ENCODE results near the gene CASQ1.

Gene CASQ1

DNA sequence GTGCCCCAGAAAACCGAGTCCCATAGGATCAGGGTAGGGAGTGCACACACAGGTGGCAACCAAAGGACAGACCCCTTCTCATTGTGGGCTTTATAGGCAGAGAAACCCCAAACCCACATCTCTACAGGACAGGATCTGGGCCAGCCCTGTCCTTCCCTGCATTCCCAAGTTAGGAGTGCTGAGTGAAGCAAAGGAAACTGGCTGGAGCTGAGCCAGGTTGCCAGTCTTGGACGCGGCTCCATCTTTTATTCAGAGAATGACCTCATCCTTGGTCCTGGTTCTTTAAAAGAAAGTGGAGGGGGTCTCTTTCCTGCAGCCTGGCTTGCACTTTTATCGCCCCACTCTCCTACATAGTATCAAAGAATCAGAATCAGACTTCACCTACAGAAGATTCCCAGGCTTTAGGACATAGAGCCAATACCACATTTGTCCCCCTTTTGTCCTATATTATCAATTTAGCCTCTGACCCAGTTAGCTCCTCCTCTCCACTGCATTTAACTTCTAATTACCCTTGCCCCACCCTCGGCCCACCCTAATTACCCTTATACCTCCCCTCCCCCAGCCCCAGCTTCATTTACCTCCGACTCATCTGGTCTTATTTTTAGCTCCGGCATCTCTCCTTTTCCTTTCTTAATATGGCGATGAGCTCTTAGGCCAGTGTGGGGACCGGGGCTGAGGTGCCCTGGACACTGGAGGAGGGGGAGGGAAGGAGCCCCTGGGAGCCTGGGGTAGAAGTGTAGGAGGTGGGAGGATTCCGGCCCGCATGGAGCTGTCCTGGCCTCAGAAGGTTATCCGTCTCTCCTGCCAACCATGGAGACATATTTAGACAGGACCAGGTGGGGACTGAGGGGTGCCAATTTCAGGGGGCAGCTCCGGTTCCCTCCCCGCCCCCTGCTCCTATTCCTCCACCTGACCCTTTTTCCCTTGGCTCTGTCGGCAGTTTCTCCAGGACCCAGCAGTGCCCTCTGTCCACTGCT, at the start of gene CASQ1:
Gene CASQ1, plus strand, starts transcription at position 927 of the 977 bp plus-strand sequence. CDS start 177 bp downstream, outside the sequence.
- no peak for DNase-seq

DNA sequence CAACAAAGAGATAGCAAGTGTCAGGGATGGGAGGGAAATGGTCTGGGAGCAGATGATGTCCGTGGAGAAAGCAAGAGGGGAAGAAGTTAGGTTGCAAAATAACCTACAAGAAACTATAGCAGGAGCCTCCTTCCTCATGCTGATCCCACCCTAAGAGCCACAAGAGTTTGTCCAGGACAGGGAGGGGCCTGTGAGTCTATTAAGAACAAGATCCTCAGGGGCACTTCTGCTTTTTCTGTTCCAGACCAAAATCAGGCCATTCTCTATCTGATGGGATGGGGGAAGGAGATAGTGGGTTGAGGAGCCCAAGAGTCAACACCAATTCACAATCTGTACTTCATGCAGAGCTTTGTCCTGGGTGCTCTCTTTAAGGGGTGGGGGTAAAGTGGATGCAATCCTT, 46.7 kb upstream of the CASQ1 start:
- no peak for DNase-seq

DNA sequence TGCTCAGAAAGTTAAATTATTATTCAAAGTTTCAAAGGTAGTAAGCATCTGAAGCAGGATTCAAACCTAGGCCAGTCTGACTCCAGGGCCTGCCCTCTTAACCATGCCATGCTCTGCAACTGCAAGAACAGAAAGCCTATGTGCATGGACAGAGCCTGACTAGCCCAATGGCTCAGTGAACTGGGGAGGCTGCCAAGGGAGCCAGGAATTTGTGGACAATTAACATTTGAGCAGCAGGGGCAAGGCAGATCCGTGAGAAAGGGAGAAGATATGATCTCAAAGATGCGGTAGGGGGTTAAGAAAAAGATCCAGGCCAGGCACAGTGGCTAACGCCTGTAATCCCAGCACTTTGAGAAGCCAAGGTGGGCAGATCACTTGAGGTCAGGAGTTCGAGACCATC, 45.5 kb upstream of the CASQ1 start:
- DNase-seq: no peak

- no peak for DNase-seq
Observed at GRCh38 chr1:160146107-160146506, 44.3 kb upstream of the CASQ1 start.

GRCh38 chr1:160148121-160148520, 42.3 kb upstream of the CASQ1 start:
- no peak for DNase-seq

- no peak for DNase-seq
Observed at GRCh38 chr1:160149233-160149632, 41.1 kb upstream of the CASQ1 start.

DNA sequence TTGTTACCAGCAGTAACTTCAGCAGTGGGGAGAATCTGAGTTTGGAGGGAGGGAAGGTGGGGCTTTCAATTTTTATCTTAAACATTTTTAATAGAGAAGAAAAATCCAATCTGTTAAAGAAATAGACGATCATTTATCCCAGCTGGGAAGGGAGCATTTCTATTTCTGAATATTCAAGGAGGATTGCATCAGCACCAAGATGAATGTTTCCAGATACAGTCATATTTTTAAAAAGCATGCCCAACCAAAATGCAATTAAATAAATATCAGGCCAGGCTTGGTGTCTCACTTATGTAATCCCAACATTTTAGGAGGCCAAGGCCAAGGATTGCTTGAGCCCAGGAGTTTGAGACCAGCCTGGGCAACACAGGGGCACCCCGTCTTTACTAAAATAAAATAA, 40.7 kb upstream of the CASQ1 start:
- DNase-seq: no peak

DNA sequence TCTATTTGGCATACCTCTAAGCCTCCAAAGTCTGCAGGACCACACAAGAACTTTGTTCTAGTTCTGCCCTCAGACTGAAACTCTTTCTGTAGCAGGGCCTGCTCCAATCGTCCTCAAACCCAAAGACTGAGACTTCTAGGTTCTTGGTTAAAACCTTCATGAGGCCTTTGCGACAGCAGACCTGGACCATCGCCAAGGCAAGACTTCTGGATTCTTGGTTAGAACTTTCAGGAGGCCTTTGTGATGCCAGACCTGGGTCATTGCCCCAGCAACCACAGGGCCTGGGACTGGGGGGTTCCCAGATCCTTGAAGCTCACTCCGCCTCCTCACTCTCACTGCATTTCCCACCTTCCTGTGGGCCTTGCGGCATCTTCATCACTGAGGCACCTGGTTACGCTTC, 39.1 kb upstream of the CASQ1 start, which contains the start of gene ATP1A4:
Gene ATP1A4, plus strand, starts transcription at position 301 of the 400 bp plus-strand sequence. CDS start 438 bp downstream, outside the sequence.
- no peak for DNase-seq

GRCh38 chr1:160154790-160155189, 35.6 kb upstream of the CASQ1 start:
- no peak for DNase-seq

DNA sequence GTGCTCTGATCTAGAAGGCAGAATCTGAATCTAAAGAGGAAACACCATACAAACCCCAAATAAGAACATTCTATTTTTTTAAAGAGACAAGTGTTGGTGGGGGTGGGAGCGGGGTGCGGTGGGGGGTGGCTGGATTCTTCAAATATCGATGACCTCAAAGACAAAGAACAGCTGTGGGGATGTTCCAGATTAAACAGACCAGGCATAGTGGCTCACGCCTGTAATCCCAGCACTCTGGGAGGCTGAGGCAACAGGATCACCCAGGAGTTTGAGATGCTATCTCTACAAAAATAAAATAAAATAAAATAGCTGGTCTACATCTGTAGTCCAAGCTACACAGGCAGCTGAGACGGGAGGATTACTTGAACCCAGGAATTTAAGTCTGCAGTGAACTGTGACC, 34.0 kb upstream of the CASQ1 start:
- DNase-seq: no peak

- DNase-seq: no peak
Observed at GRCh38 chr1:160157174-160157573, 33.2 kb upstream of the CASQ1 start.

DNA sequence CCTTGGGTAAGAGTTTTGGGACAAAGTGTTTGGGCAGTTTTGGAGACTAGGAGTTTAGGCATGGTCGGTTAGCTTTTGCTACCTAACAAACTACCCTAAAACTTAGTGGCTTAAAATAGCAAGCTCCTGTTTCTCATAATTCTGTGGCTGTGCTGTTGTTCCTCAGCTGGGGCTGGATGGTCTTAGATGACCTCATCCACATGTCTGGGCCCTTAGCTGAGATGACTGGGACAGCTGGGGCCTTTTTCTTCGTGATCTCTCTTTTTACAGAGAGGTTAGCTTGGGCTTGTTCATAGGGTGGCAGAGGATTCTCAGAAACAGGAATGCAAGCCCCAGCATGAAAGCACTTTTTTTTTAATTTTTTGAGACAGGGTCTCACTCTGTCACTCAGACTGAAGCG, 32.3 kb upstream of the CASQ1 start:
- no peak for DNase-seq

GRCh38 chr1:160158534-160158933, 31.8 kb upstream of the CASQ1 start:
- no peak for DNase-seq

DNA sequence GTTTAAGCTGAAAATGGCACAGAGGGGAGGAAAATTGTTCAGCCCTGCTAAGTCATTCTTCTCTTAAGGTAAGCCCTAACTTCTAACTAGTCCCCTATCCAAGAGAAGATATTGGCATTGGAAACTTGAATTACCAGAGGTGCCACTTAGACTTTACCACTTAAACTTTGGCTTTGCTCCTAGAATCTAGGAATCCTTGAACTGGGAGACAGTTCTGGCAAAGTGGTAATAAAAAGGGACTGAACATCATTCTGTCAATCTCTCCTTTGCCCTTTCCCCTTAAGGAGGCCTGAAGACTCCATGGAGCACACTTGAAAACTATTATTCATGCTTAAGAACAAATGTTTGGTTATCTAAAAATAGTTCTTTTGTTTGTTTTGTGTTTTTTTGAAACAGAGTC, 30.5 kb upstream of the CASQ1 start:
- no peak for DNase-seq

DNA sequence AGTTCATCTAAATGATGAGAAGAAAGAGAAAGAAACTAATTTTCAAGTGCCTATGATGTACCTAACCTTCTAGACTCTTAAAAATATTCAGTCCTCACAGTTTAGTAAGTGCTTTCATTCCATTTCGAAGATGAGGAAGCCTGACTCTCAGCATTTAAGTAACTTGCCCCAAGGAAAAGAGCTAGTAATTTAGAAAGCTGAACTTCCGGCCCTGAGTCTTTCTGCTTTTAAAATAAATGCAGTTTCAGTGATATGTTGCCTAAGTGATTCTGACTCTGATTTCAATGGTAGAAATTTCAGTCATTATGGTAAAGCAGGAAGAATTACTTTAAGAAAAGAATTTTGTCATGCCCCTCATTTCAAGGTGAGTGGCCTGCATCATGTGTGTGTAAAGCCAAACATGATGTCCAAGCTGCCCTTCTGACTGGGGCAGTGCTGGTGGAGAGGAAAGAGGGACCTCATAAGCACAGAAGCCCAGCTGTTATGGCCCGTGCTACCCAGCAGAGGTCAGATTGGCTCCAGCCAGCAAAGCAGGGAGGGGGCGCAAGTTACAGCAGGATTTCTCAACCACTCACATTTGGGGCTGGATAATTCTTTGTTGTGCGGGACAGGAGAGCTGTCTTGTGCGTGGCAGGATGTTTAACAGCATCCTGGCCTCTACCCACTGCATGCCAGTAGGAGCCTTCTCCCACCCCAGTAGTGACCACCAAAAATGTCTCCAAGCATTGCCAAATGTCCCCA, 28.2 kb upstream of the CASQ1 start:
- no peak for DNase-seq

- DNase-seq: no peak
Observed at GRCh38 chr1:160162931-160163330, 27.4 kb upstream of the CASQ1 start.

DNA sequence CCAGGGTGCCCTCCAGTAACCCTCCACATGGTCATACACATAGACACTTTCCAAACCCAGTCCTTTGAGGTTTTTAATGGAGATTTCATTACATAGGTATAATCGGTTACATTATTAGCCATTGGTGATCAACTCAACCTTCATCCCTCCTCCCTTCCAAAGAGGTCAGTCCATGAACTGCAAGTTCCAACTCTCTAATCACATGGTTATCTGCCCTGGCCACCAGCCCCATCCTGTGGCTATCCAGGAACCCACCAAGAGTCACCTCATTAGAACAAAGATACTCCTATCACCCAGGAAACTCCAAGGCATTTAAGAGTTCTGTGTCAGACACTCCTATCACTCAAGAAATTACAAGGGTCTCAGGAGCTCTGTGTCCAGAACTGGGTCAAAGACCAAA, 26.8 kb upstream of the CASQ1 start:
- no peak for DNase-seq

DNA sequence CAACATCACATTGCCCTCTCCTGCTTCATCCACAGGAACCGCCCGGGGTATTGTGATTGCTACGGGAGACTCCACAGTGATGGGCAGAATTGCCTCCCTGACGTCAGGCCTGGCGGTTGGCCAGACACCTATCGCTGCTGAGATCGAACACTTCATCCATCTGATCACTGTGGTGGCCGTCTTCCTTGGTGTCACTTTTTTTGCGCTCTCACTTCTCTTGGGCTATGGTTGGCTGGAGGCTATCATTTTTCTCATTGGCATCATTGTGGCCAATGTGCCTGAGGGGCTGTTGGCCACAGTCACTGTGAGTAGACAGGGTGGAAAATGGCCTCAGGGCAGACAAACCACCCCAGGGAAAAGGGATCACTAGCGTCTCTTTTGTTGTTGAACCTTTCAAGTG, 26.3 kb upstream of the CASQ1 start:
- no peak for DNase-seq

GRCh38 chr1:160166166-160166868, 24.1 kb upstream of the CASQ1 start:
- DNase-seq: no peak

- DNase-seq: no peak
Observed at GRCh38 chr1:160167056-160167455, 23.3 kb upstream of the CASQ1 start.

DNA sequence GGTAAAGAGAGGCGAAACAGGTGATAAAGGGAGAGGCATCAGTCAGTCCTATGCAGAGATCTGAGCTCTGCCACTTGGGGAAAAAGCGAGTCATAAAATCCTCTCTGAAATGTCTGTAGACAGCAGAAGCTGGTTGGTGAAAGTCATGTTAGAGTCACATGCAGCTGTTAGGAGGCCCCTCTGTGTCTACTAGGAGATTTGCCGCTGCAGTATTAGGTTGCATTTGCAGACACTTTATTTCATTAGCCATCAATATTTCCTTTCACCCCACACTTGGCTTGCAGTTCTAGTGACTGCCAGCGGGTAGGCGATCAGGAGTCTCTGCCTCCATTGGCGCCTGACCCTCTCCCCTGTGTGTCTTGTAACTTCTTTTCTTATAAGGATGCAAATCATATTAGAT, 22.8 kb upstream of the CASQ1 start:
- DNase-seq: no peak

DNA sequence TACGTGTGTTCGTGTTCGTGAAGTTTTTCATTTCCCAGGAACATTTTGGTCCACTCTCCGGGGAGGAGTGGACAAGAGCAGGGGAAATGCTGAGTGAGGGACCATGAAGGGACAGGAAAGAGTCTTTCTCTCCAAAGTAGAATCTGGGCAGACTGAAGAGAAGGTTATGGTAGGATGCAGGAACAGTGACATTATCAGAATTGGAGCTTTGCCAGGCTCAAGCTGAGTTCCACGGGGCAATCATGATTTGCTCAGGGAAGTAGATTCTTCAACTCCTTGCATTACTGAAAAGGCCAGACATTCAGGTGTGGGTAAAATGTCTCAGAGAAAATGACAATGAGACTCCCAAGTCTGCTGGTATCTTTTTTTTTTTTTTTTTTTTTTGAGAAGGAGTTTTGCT, 22.4 kb upstream of the CASQ1 start:
- DNase-seq: no peak

Measured in activated naive CD4-positive, alpha-beta T cell (primary cell).